ENCODE measurements around the gene TXK. TPM values are rescaled to one million over a fixed set of nuclear protein-coding genes. Genes with fewer than 3 reads are reported as not detected.

TXK gene
- polyA plus RNA-seq, 3 donors, result 1.5 to 4.2 (median 2.5) TPM

DNA sequence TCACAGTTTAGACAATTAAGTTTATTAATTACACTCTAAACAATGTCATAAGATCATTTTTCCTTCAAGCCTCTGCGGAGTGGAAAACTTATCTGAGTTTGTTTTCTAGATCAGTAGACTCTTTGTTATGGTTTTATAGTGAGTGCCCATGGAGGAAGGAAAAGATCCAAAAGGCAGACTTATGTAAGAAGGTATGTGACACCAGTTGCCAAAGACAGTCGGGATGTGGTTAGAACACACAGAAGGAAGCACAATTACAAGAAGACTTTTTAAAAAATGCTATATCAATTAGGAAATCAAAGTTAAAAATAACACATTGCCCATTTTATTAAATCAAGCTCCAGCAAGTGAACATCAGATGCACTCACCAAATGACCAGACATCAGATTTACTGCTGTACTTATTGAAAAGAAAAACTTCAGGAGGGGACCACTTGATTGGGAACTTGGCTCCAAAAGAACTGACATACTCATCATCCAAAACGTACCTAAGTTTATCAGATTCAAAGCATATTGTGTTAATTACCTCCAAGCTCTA lies 60.4 kb downstream of the TXK start:
- DNase-seq (ENCODE audit: extremely low read depth in 1 of 11, low read depth in 9 of 11, low spot score in 4 of 11), result no peak

DNA sequence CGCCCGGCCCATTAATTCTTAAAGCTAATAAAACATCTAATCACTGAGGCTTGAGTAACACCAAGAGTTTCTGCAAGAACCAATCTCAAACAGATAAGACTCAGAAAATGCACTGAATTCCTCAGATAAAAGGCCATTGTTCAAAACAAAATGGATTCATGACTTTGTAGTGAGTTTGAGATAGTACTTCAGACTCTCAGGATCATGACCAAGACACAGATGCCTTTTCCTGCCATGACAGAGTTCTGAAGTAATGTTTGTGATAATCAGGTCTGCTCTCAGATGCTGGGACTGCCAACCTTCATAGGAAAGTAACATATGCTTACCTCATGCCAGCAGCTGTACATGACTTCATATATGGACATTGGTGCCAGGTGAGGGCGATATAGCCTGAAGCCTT lies 62.9 kb downstream of the TXK start:
- no peak for DNase-seq (ENCODE audit: extremely low read depth in 1 of 11, low read depth in 9 of 11, low spot score in 4 of 11)

DNA sequence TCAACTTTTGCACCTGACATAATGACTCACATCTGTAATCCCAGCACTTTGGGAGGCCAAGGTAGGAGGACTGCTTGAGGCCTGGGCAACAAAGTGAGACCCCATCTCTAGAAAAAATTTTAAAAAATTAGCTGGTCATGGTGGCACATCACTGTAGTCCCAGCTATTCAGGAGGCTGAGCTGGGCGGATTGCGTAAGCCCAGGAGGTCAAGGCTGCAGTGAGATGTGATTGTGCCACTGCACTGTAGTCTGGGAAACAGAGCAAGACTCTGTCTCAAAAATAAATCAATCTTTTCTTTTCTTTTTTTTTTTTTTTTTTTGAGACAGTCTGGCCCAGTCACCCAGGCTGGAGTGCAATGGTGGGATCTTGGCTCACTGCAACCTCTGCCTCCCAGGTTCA lies 65.0 kb downstream of the TXK start:
- DNase-seq (ENCODE audit: extremely low read depth in 1 of 11, low read depth in 9 of 11, low spot score in 4 of 11), result no peak

DNA sequence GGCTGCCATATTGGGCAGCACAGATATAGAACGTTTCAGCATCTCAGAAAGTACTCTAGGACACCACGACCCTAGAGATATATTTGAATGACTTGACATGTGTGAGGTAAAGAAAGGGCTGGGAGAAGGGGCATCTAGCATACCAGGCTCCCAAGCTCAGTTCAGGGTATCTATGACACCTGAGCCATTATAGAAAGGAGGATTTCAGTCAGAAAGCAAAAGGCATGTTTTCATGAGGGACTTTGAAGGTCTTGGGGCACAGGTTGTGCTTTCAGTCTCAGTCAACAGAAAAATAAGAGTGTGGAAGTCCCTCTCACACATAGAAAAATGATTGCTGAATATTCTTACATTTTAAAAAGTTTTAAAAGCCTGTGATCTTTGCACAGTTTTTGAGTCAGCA lies 65.9 kb downstream of the TXK start:
- DNase-seq (ENCODE audit: extremely low read depth in 1 of 11, low read depth in 9 of 11, low spot score in 4 of 11), result no peak

DNA sequence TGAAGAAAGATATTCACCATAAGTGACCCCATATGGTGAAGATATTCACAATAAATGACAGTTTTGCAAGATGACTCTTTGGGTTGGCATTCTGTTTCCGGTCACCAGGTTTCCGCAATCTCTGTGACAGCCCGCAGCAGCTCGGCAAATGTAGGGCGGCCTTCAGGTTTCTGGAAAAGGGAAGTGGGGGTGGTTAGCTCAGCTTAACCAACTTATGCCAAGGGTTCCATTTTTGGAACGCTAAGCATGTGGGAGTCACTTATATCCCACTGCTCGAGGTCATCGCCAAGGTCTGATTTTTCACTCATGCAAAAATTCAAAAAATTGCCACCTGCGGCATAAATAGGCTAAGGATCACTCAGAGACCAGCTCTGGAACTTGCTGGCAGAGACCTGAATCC lies 66.5 kb downstream of the TXK start:
- DNase-seq (ENCODE audit: extremely low read depth in 1 of 11, low read depth in 9 of 11, low spot score in 4 of 11), result no peak

DNA sequence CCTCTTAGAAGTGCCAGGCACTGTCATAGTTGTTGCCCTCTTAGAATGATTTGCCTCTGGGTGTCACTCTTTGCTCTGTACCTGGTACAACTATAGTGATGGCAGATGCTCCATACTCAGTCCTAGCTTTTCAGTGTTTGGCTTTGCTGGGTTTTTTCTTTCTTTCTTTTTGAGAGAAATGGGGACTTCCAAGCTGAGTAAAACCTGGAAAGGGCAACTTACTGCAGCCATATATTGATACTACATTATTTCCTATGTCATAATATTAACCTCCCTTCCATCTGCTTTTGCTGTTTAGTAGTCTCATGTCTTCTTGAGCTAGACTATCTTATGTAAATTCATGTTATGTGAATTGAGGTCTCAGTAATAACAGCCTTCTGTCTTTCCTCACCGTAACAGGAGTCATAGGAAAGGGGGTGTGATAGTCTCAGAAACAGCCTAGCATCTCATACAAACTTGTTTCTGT lies 68.4 kb downstream of the TXK start:
- DNase-seq (ENCODE audit: extremely low read depth in 1 of 11, low read depth in 9 of 11, low spot score in 4 of 11), result no peak

DNA sequence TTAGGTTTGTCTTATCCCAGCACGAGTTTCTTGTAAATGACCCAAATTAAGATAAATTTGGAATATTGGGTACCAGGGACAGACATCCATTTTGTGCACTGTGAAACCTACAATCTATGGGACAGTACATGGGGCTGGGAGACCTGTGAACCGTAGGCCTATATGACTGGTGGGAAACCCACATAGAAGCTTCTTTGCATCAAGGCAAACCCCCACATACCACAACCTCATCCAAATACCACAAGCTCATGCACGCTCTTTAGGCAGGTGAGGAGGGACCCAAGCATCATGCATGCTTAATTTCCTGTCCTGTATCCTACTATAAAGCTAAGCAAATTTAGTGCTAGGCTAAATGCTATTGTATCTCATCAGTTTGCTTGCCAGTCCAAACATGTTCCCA lies 69.7 kb downstream of the TXK start:
- no peak for DNase-seq (ENCODE audit: extremely low read depth in 1 of 11, low read depth in 9 of 11, low spot score in 4 of 11)

DNA sequence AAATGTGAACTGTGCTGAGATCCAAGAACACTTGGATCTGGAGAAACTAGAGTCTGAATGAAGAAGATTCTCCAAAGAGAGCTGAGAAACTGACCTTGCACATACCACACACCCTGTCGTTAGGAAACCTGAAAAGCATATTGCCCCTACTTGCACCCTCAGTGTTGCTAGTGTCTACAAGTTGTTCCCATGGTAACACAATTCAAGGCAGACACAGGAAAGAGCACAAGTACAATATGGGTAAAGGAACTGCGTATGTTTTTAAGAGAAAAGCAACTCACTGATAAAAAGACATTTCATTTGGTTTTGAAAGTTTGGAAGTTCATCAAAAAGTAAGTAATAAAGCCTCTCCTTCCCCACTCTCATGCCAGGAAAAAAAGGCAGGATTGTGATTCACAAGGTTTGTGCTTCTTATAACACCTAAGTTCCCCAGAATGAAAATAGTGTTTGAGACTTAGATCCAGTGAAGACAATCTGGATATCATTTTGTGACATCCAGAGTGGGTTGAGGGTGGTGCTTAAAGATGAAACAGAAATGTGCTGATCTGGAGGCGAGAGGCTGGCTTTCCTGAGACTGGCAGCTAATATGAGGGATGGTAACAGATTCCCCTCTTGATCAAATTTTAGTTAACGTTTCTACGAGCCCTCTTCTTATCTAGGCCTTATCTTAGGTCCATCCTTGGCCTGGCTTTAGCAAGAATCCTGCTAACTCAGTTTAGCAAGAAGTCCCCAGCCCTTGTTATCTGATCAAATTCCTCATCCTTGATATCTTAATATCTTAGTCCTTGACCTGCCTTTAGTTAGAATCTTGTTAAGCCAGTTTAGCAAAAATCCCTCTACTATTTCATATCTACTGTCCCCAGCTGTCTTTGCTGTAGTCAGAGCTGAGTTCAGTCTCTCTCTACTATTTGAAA lies 75.2 kb downstream of the TXK start:
- DNase-seq (ENCODE audit: extremely low read depth in 1 of 11, low read depth in 9 of 11, low spot score in 4 of 11), result no peak

DNA sequence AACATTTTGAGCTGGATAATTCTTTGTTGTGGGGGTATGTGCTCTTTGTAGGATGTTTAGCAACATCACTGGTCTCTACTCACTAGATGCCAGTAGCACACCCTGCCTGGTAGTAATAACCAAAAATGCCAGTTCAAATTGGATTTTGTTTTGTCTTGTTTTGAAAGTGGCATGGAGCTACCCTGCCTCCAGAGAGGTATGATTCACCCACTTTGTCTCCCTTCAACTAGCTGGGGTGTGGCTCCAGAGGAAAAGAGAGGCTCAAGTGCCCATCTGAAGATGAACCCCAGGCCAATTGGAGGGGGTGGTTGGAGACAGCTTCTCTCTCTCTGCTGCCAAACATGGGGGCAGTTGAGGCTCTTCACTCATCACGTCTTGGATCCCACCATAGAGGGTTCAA lies 83.0 kb downstream of the TXK start:
- no peak for DNase-seq (ENCODE audit: extremely low read depth in 1 of 11, low read depth in 9 of 11, low spot score in 4 of 11)

DNA sequence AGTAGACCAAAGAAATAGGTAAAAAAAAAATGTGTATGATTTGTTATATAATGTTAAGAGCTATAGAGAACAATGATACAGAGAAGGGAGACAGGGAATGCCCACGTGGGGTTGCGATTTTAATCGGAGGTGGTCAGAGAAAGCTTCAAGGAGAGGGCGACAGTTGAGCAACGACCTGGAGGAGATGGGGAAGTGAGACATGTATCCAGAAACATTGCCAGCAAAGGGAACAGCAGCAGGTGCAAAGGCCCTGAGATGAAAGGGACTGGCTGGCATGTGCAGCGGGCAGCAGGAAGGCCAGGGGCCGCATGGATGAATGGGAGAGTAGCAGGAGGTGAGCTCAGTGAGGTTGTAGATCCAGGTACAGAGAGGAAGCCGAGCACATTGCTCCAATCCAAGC lies 84.6 kb downstream of the TXK start:
- no peak for DNase-seq (ENCODE audit: extremely low read depth in 1 of 11, low read depth in 9 of 11, low spot score in 4 of 11)

DNA sequence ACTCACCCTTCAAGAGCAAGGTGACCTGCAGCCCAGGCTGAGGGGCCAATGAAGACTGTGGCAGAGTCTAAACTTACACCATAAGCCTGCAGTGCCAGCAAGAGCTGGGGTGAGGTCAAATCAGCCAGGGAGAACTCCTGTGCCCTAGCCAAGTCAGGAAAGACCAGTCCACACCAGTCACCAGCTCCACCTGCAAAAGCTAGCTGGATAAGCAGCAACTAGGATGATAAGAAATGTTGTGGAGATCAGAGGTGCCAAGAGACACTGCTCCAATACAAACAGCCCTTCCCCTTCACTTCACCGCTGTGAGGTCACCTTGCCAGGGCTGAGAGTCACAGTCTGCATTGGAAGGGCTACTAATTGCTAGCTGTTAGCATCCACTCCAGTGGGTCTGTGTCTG lies 86.2 kb downstream of the TXK start:
- DNase-seq (ENCODE audit: extremely low read depth in 1 of 11, low read depth in 9 of 11, low spot score in 4 of 11), result no peak

DNA sequence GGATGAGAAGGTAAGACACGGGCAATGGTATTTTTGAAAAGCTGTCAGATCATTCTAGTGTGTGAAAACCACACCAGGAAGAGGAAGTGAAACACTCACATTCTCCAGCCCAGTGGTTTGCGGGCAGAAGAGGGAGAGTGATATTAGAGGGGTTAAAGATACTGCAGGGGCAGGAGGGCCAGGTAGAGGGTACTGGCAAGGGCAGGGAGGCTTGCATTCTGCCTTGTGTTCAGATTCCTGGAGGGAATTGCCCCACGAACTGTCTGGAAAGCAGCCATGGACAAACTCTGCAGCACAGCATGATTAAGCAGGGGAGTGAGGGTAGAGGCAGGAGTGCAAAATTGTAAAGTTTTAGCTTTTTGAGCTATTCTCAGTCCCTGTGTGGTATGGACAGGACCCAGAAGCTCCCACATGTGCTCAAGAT lies 86.6 kb downstream of the TXK start:
- DNase-seq (ENCODE audit: extremely low read depth in 1 of 11, low read depth in 9 of 11, low spot score in 4 of 11), result no peak

DNA sequence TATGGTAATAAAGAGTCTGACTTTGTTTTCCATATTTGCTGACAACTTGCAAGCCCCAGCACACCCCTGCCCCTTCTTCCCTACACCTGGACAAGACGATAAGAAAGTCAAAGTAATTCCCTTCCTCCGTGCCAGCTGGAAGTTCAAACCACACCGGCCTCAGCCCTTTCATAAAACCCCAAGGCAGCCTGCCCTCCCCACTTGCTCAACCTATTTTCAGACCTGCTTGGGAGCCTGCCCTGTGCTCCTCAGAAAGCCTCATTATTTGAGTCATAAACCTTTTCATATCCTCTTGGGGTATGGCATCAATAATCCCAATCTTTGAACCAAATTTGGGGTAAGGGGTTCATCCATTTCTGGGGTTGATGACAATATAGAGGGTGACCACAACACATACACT lies 88.0 kb downstream of the TXK start:
- DNase-seq (ENCODE audit: extremely low read depth in 1 of 11, low read depth in 9 of 11, low spot score in 4 of 11), result no peak

DNA sequence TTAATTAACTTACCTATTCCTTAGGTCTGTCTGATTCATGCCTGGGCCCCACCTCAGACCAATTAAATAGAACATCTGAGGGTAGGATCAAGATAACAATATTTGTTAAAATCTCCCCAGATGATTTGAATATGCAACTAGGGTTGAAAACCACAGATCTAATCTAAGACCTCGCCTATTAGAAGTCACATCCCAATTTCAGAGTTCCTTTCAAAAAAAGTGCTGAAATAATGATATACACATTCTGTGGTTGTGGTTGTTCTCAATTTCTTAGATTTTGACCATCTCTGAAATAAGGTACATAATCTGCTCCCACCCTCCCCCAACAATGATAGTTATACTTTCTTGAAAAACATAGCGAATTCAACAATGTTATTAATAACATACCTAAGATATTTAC lies 89.8 kb downstream of the TXK start:
- DNase-seq (ENCODE audit: extremely low read depth in 1 of 11, low read depth in 9 of 11, low spot score in 4 of 11), result no peak

DNA sequence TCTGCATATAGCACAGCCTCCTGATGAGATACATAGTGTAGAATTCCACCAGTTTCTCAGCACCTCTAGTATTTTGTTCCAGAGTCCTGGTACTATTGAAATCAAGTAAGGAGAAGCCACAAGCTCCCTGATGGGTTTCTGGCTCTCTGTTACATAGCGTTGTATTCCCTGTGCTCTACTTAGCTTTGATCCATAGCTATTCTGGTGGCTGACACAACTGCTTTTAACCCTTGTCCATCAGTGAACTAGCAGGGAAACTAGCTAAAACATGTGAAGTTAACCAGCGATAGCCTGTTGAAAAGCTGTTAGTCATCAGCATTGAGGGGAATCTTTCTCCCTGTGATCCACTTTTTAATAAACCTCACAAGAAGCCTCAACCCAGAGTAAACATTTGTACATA lies 90.5 kb downstream of the TXK start:
- DNase-seq (ENCODE audit: extremely low read depth in 1 of 11, low read depth in 9 of 11, low spot score in 4 of 11), result no peak

DNA sequence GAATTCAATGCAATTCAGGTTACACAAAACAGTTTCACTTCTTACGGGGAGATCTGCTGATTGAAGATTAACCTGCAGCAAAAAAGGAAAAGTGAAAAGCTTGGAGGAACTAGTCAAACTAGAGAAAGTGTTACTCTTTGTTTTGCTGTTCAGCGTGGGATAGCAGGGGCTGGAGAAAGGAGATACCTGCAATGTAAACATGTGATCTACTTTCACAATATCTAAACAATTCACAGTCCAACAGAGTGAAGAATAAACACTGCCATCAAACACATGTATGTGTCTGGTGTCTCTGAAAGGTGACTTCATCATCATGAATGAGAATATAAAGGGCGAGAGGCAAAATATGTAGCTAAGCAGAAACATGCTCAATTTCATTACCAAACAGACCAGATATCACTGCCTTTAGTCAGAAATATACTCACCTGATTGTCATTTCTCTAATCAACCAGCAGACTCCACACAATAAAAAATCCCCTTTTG lies 91.0 kb downstream of the TXK start:
- DNase-seq (ENCODE audit: extremely low read depth in 1 of 11, low read depth in 9 of 11, low spot score in 4 of 11), result peak in 2 of 11 donors; percentile 9 to 20

DNA sequence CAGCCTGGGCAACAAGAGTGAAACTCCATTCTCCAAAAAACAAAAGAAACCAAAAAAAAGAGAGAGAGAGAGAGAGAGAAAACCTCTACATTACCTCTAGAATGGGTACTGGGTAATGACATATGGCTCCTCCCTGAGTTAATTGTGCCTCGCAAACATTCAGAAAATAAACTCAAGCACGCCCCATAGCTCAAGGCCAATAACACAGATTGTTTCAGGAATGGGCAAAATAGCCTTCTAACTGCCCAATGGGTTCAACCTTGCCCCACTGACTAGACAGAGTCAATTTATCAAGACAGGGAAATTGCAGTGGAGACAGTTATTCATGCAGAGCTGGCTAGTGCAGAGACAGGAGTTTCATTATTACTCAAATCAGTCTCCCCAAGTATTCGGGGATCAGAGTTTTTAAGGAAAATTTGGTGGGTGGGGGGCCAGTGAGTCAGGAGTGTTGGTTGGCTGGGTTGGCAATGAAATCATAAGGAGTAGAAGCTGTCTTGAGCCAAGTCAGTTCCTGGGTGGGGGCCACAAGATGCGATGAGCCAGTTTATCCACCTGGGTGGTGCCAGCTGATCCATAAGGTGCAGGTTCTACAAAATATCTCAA lies 92.4 kb downstream of the TXK start:
- no peak for DNase-seq (ENCODE audit: extremely low read depth in 1 of 11, low read depth in 9 of 11, low spot score in 4 of 11)

DNA sequence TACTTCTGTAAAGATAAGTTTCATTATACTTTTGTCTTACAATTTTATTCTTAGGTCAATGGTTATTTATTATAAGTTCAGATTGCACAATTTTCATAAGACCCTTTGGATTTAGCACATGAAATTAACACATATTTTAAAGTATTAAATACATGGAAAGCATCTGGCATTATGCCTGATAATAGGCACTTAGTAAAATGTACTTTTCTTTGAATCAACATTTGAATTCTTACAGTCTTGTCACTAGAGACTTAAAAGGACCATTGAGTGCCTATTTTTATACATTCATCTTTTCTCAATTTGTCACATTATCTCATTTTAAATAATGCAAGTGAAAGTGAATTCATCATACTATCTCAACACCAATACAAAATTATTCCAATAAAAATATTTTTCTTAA lies 94.5 kb downstream of the TXK start:
- DNase-seq (ENCODE audit: extremely low read depth in 1 of 11, low read depth in 9 of 11, low spot score in 4 of 11), result no peak

DNA sequence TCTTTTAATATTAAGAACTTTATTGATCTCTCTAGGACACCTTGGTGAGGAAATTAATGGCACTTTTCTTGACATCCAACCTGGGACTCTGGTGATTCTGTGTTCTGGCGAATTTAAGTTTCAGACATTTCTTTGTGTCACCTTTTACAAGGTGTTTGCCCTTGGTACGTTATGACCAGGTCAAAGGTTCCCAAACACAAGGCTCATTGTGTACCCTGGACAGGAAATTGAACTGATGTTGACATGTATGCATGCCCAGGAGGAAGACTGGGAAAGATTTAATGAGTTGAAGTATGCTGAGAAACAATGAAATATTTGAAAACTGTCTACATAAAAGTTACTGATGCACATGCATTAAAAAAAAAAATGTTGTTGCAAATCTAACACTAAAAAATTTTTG lies 95.4 kb downstream of the TXK start:
- no peak for DNase-seq (ENCODE audit: extremely low read depth in 1 of 11, low read depth in 9 of 11, low spot score in 4 of 11)

DNA sequence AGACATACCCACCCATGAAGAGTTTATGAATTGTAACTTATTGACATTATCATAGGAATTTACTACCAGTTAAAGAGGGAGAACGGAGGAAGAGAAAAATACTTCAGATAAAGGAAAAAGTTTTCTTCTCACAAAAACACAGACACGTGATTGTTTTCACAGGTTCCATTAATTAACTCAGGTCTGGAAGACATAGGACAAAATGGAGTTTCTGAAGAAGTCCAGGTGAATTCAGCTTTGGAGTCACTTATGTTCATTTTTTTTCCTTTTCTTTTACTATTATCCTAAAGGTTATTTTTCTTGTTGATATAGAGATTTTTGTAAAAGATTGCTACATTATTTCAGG lies 97.0 kb downstream of the TXK start:
- DNase-seq (ENCODE audit: extremely low read depth in 1 of 11, low read depth in 9 of 11, low spot score in 4 of 11), result no peak

Data from renal cortex interstitium (tissue), 11 donors.